Stimulated activated CD4-positive, alpha-beta T cell treated with anti-CD3 and anti-CD28 coated beads, Interleukin-1b, Interleukin-23, amount 100 ng/mL, for 24 hours (primary cell): ENCODE data around the gene ADGRA1.

Experiments used
- DNase-seq, 4 experiments: peaks; one replicate each; pipeline ENCODE4 v3.0.0-alpha.2; 2020; ENCODE audit warnings: low read depth in 4 of 4, low spot score in 1 of 4

Gene ADGRA1

GRCh38 chr10:133094286-133094685, 6.6 kb downstream of the ADGRA1 start:
- no peak for DNase-seq

- no peak for DNase-seq
These were observed 7.1 kb downstream of the ADGRA1 start for GRCh38 chr10:133094866-133095265.

- no peak for DNase-seq
These were observed 7.9 kb downstream of the ADGRA1 start for GRCh38 chr10:133095586-133095985.

GRCh38 chr10:133096616-133097269, 9.0 kb downstream of the ADGRA1 start:
- DNase-seq: no peak

- DNase-seq: no peak
These were observed 9.7 kb downstream of the ADGRA1 start for GRCh38 chr10:133097418-133097817.

DNA sequence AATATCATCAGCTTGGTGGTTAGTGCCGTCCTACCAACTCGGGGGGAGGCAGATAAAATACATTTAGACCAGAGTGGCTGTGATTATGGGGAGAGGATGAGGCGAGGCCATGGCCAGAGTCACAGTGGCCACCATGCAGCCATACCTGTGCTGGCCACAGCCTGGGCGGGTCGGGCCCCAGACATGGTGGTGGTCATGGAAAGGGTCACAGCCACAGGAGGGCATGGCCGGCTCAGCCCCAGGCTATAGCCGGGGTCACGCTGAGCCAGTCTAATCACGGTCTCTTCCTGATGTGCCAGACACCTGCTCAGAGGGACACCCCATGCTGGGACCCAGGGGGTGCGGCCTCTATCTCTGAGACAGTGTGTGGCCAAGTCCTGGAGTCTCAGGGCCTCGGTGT, 10.2 kb downstream of the ADGRA1 start:
- no peak for DNase-seq

DNA sequence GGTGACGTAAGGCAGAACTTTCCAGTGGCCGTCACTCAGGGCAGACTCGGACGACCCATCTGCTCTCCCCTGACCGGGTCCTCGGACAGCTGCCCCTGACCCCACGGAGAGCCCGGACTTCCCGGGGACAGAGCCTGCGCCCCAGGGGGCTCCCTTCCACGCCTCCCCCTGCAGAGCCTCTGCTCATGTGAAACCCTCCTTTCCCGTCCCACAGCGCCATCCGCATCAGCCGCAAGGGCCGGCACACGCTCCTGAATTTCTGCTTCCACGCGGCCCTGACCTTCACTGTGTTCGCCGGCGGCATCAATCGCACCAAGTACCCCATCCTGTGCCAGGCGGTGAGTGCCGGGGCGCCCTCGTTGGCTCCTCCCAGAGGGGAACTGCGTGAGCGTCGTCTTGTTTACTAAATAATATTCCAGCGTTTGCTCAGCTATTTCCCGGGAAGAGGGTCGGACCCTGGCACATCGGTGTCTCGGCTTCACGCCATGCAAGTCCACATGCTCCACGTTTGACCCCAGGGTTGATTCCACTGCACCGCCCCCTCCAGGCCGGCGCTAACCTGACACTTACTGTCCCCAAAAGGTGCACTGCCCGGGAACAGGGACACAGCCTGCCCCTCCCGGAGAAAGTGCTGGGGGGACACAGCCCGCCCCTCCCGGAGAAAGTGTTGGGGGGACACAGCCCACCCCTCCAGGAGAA, 10.9 kb downstream of the ADGRA1 start:
- no peak for DNase-seq

DNA sequence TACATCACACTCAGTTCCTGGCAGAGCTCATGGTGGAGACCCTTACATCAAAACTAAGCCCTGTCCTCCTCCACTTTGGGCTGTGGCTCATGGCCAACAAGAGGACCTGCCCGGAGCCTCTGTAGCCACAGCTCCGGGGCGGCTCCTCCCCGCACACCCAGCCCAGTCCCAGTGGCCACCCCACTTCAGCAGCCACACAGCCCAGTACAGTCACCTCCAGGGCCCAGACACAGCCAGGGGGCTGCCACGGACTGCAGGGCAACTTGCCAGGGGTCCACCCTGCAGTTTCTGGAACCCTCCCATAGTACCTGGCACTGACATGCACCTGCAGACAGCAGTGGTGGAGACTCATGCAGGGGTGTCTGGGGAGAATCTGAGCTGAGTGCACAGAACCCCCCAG, 11.8 kb downstream of the ADGRA1 start:
- no peak for DNase-seq

- DNase-seq: no peak
These were observed 12.5 kb downstream of the ADGRA1 start for GRCh38 chr10:133100186-133100585.

- peak in 2 of 4 experiments; percentile 10 to 25 for DNase-seq
These were observed 13.1 kb downstream of the ADGRA1 start for GRCh38 chr10:133100706-133101415.

GRCh38 chr10:133101416-133101810, 13.7 kb downstream of the ADGRA1 start:
- DNase-seq: no peak

DNA sequence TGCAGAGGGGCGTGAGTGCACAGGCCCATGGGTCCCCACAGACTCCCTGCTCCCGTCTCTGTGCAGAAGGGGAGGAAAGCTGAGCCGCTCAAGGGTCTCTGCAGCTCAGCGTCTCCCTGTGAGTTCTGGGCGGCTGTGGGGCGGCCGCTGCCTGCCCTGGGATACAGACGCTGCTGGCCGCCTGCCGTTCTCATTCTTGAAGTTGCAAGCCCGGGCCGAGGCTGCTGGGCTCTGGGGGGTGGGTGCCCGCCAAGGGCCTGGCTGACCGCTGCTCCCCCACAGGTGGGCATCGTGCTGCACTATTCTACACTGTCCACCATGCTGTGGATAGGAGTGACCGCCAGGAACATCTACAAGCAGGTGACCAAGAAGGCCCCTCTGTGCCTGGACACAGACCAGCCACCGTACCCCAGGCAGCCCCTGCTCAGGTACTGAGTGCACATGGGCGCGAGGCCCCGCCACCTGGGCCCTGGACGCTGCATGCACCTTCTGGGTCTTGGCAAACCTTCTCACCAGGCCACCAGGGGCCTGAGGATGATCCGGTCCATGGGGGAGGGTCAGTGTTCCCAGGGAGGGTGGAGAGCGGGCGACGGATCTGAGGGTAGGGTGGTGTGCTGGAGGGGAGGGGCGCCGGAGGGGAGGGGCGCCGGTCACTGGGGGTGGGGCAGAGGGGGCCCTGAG, 14.8 kb downstream of the ADGRA1 start:
- DNase-seq: no peak

GRCh38 chr10:133103311-133103910, 15.7 kb downstream of the ADGRA1 start:
- DNase-seq: no peak

GRCh38 chr10:133104068-133104962, 16.6 kb downstream of the ADGRA1 start:
- no peak for DNase-seq

DNA sequence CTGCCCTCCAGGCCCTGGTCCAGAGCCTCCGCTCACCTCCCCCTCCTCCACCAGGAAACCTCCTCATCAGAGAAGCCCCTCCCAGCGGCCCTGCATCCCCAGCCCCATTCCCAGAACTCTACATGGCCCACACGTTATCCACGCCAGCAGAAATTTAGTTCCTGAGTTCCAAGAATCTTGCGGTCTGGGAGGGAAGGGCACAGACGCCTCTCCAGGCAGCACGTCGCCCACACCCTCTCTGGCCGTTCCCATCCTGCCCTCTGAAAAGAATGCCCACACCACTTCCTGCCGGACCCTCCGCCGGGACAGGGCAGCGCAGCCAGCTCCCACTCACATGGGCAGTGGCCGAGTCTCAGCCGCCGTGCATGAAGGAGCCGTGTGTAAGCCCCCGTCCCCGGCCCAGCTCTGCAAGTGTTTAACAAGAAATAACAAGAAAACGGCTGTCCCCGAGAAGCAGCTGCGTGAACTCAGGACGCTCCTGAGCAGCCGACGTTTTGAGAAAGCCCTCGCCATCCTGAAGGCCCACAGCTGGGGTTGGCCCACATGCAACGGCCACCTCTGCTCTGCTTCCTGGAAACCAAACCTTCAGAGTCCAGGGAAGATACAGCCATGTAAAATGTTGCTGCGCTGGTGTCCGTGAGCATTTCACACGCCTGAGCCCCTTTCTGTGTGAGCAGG, 17.4 kb downstream of the ADGRA1 start:
- DNase-seq: no peak

GRCh38 chr10:133105686-133106390, 18.1 kb downstream of the ADGRA1 start:
- DNase-seq: no peak

DNA sequence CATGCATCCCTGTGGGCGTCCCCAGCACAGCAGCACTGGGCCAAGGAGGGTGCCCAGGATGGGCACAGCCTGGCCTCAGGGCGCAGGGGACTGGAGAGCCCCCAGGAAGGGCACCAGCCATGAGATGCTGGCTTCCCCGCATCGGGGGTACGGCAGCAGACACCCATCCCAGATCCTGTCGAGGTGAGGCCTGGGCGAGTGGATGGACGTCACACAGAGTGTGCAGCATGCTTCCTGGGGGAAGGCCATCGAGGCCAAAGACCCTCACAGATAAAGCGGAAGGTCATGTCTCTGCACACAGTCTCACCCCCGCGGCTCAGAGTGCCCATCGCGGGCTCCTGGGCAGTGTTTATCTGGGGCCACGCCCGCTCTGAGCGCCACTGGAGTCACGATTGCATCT, 18.8 kb downstream of the ADGRA1 start:
- no peak for DNase-seq

GRCh38 chr10:133107442-133107841, 19.7 kb downstream of the ADGRA1 start:
- no peak for DNase-seq

DNA sequence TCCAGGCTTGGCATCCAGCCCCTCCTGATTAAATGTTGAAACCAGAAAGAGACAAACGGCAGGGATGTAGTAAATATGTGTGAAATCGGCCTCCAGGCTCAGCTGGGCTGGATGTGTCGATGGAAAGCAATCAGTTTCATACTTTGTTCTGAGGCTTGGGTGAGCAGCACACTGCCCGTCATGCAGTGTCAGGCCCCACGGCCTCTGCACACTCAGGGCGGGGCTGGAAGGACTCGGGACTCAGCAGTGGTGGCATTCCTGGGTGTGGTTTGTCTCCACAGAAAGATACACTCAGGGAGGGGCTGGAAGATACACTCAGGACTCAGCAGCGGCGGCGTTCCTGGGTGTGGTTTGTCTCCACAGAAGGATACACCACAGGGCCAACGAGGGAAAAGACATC, 22.0 kb downstream of the ADGRA1 start:
- DNase-seq: no peak
